Kidney epithelial cell (primary cell): ENCODE data around the gene DHRSX. TPM values are rescaled to one million over a fixed set of nuclear protein-coding genes. Genes with fewer than 3 reads are reported as not detected.

Source experiments
- DNase-seq: peaks from one replicate; pipeline ENCODE4 v3.0.0-alpha.2; 2010; ENCODE audit warnings: low read depth
- H3K27me3 ChIP-seq: 2 replicates; pipeline ENCODE4 v1.6.0; 2011; ENCODE audit warnings: low read length; ENCODE audit not compliant: control insufficient read depth, insufficient read depth
- H3K36me3 ChIP-seq: 2 replicates; pipeline ENCODE4 v1.5.1; 2011; ENCODE audit warnings: low read length; ENCODE audit not compliant: control insufficient read depth, insufficient read depth
- H3K4me3 ChIP-seq: 2 replicates; pipeline ENCODE4 v1.5.1; 2011; ENCODE audit warnings: low read depth, mild to moderate bottlenecking, control low read depth, low read length
- CTCF ChIP-seq: IDR thresholded peaks from 2 replicates; pipeline ENCODE4 v1.5.1; 2011; ENCODE audit warnings: mild to moderate bottlenecking, moderate library complexity, low read length, control low read depth, inconsistent platforms; ENCODE audit not compliant: insufficient read depth, poor library complexity, severe bottlenecking
- total RNA-seq: library from RNA; depleted of rRNA; stranded (reverse); fragments of >200 nt; gene quantifications from 2 replicates; pipeline ENCODE4 v1.2.3, GENCODE V29; 2015

DHRSX gene
- total RNA-seq, 1 donor from 2014 or later: 31.2 TPM

GRCh38 chrX:2502668-2503519 lies 2.1 kb upstream of the DHRSX start:
- no peak overlapping the region for H3K4me3 ChIP-seq
- H3K36me3 ChIP-seq: no peaks in the 10 kb centered on the region
- H3K27me3 ChIP-seq: no peaks in the 10 kb centered on the region
- no peak for DNase-seq
- no peak for TF ChIP-seq CTCF

GRCh38 chrX:2502120-2502667 lies 1.4 kb upstream of the DHRSX start:
- Histone ChIP-seq H3K36me3 (no peaks in the 10 kb centered on the region), H3K4me3 (no peak overlapping the region)

GRCh38 chrX:2501559-2502102 lies 855 bp upstream of the DHRSX start:
- no peaks in the 10 kb centered on the region for H3K36me3 ChIP-seq

More at GRCh38 chrX:2502120-2502667, 1.4 kb upstream of the DHRSX start:
- TF ChIP-seq CTCF: no peak
- no peaks in the 10 kb centered on the region for H3K27me3 ChIP-seq
- no peak for DNase-seq

GRCh38 chrX:2500091-2500802 lies 529 bp downstream of the DHRSX start:
- peak overlapping the region; percentile 86 for H3K4me3 ChIP-seq
- no peaks in the 10 kb centered on the region for H3K27me3 ChIP-seq
- no peak for DNase-seq
- H3K36me3 ChIP-seq: no peaks in the 10 kb centered on the region
- TF ChIP-seq CTCF: no peak

More at GRCh38 chrX:2501559-2502102, 855 bp upstream of the DHRSX start:
- TF ChIP-seq CTCF: no peak
- no peak for DNase-seq
- no peaks in the 10 kb centered on the region for H3K27me3 ChIP-seq
- H3K4me3 ChIP-seq: no peak overlapping the region

- TF ChIP-seq CTCF: no peak
- Histone ChIP-seq H3K27me3 (no peaks in the 10 kb centered on the region), H3K36me3 (no peaks in the 10 kb centered on the region), H3K4me3 (peak overlapping the region; percentile 86)
- DNase-seq: no peak
Observed at GRCh38 chrX:2499507-2499906, 1.3 kb downstream of the DHRSX start.
